Adrenal gland (tissue), 12 donors: ENCODE results near the gene LIPM. TPM values are rescaled to one million over a fixed set of nuclear protein-coding genes. Genes with fewer than 3 reads are reported as not detected.

Experiments
- DNase-seq, 7 donors: peaks; one replicate each; pipeline ENCODE4 v3.0.0-alpha.2; 2019 to 2020
- H3K27ac ChIP-seq, 5 donors: fragments of 200-600 bp; sonication (generic) in 4 of 5; 1 replicate in 3 of 5; 2 replicates in 2 of 5; pipeline versions ENCODE4 v1.5.1 to v1.8.0; 2016 to 2020; ENCODE audit warnings: mild to moderate bottlenecking in 1 of 5
- H3K27me3 ChIP-seq: fragments of 200-600 bp; 2 replicates; pipeline ENCODE4 v1.8.0; 2021
- H3K36me3 ChIP-seq, 2 donors: fragments of 200-600 bp; replicated peaks in 1 of 2; 1 replicate in 1 of 2; 2 replicates in 1 of 2; pipeline versions ENCODE4 v1.5.1 to v1.8.0; 2018 to 2022
- H3K4me1 ChIP-seq, 2 donors: fragments of 200-600 bp; replicated peaks in 1 of 2; 1 replicate in 1 of 2; 2 replicates in 1 of 2; pipeline versions ENCODE4 v1.5.1 to v1.8.0; 2018 to 2021
- H3K4me3 ChIP-seq, 4 donors: fragments of 200-600 bp; sonication (generic) in 3 of 4; one replicate each; pipeline ENCODE4 v1.5.1; 2016 to 2018
- H3K9me3 ChIP-seq, 3 donors: fragments of 200-600 bp; sonication (generic) in 1 of 3; replicated peaks in 1 of 3; 1 replicate in 2 of 3; 2 replicates in 1 of 3; pipeline versions ENCODE4 v1.5.1 to v1.8.0; 2016 to 2021
- CTCF ChIP-seq, 6 experiments: fragments of 450-650 bp in 4 of 6; fragments of 200-600 bp in 2 of 6; sonication (generic) in 1 of 6; IDR thresholded peaks; 1 replicate in 5 of 6; 2 replicates in 1 of 6; pipeline versions ENCODE4 v1.5.1 to v1.8.0; 2016 to 2021; ENCODE audit warnings: antibody characterized with exemption in 6 of 6, mild to moderate bottlenecking in 2 of 6, moderate library complexity in 1 of 6
- POLR2A ChIP-seq, 2 donors: fragments of 450-650 bp; IDR thresholded peaks; one replicate each; pipeline ENCODE4 v1.6.1; 2017; ENCODE audit warnings: antibody characterized with exemption in 2 of 2, mild to moderate bottlenecking in 2 of 2, moderate library complexity in 1 of 2
- WGBS, 4 donors: extraction: QIAGEN DNeasy Blood & Tissue Kit in 2 of 4; methylation state at CpG; one replicate each; pipeline versions ENCODE4 v1.1.5 to v1.1.7; 2013 to 2017; 5-methylcytosine and 5-hydroxymethylcytosine counted together
- intact Hi-C, 2 donors: fragments of 100-400 bp; cut with DNase I; formaldehyde crosslinking; loops; one replicate each; pipeline versions ENCODE4 v1.14.1 to v1.15.0; 2022 to 2023
- polyA plus RNA-seq, 3 donors: library from polyadenylated mRNA; stranded (reverse); fragments of 200-250 nt in 2 of 3; fragments of 350-450 nt in 1 of 3; fragmentation: Illumina TruSeq in 1 of 3; extraction: RNeasy Lipid Tissue Mini Kit (QIAGEN cat#74804) in 1 of 3; gene quantifications; one replicate each; pipeline ENCODE4 v1.2.3, GENCODE V29; 2013 to 2014
- total RNA-seq, 9 donors: library from RNA; depleted of rRNA in 4 of 9; stranded (reverse); fragments of >200 nt in 4 of 9; fragments of 120-200 nt in 1 of 9; fragmentation: NEBNext Ultra II Directional in 1 of 9; extraction: Animal tissue kit (Norgen Biotek cat#: 25700) in 1 of 9; gene quantifications; one replicate each; pipeline versions ENCODE4 v1.1.0 to v1.2.4, GENCODE V29; 2013 to 2023
- donor health status: healthy with polysubstance abuse.
- donor health status: Bipolar disorder and iron deficiency.
- donor health status: DM: yes; HTN: yes; CAD: no.
- donor health status: DM: no; HTN: no; CAD: no.
- donor health status: DM: no; HTN: no; CAD: no.
- donor health status: DM: yes; HTN: yes; CAD: no.

LIPM gene
- total and polyA plus RNA-seq, 12 donors, result not detected

- 87 to 97% (median 90%) methylated on average over 3 of the region's 3 CpGs for WGBS, 4 donors
- TF ChIP-seq POLR2A (IDR thresholded peaks at IDR 0.05) (no peak), CTCF (IDR thresholded peaks at IDR 0.05) (no peak)
- H3K9me3 ChIP-seq, result no peaks in the 10 kb centered on the region
- H3K4me1 ChIP-seq, result no peaks in the 10 kb centered on the region
- no peak overlapping the region for H3K27ac ChIP-seq
- intact Hi-C loops, result loop anchor here in 1 of 2 donors (10.0 kb wide), 1 partner anchor 134 kb away; no protein-coding TSS in a partner anchor
- no peaks in the 10 kb centered on the region for H3K27me3 ChIP-seq
- no peak overlapping the region for H3K4me3 ChIP-seq
- no peaks in the 10 kb centered on the region for H3K36me3 ChIP-seq
- no peak for DNase-seq
These were observed 16.8 kb downstream of the LIPM start for GRCh38 chr10:88819290-88819689.

GRCh38 chr10:88820748-88821401, 18.3 kb downstream of the LIPM start:
- Histone ChIP-seq H3K36me3 (no peaks in the 10 kb centered on the region), H3K9me3 (no peaks in the 10 kb centered on the region), H3K4me3 (no peak overlapping the region), H3K4me1 (no peaks in the 10 kb centered on the region), H3K27me3 (no peaks in the 10 kb centered on the region), H3K27ac (no peak overlapping the region)
- intact Hi-C loops, result no loop called here
- TF ChIP-seq POLR2A (IDR thresholded peaks at IDR 0.05) (no peak), CTCF (IDR thresholded peaks at IDR 0.05) (no peak)
- DNase-seq, result no peak

- H3K36me3 ChIP-seq, result no peaks in the 10 kb centered on the region
- TF ChIP-seq POLR2A (IDR thresholded peaks at IDR 0.05), result no peak
- no peak for TF ChIP-seq CTCF (IDR thresholded peaks at IDR 0.05)
- no peak for DNase-seq
- no peak overlapping the region for H3K4me3 ChIP-seq
- peaks cover 0 to 1% of the 10 kb centered on the region in 2 donors for H3K4me1 ChIP-seq
- 81 to 88% (median 85%) methylated on average over 4 of the region's 4 CpGs for WGBS, 4 donors
- intact Hi-C loops, result no loop called here
- no peaks in the 10 kb centered on the region for H3K9me3 ChIP-seq
- no peak overlapping the region for H3K27ac ChIP-seq
- no peaks in the 10 kb centered on the region for H3K27me3 ChIP-seq
These were observed 23.9 kb downstream of the LIPM start for GRCh38 chr10:88826388-88826787.

- WGBS, 4 donors, result 89 to 96% (median 93%) methylated on average over 2 of the region's 2 CpGs
- TF ChIP-seq CTCF (IDR thresholded peaks at IDR 0.05), result no peak
- no peak for TF ChIP-seq POLR2A (IDR thresholded peaks at IDR 0.05)
- H3K27ac ChIP-seq, result no peak overlapping the region
- peaks cover 0 to 12% of the 10 kb centered on the region in 2 donors for H3K4me1 ChIP-seq
- H3K4me3 ChIP-seq, result no peak overlapping the region
- H3K36me3 ChIP-seq, result no peaks in the 10 kb centered on the region
- DNase-seq, result no peak
- intact Hi-C loops, result no loop called here
- no peaks in the 10 kb centered on the region for H3K9me3 ChIP-seq
- H3K27me3 ChIP-seq, result no peaks in the 10 kb centered on the region
These were observed 25.1 kb downstream of the LIPM start for GRCh38 chr10:88827671-88828070.
